ENCODE data around the gene ZFYVE1.
A peak's percentile ranks its signal among the peaks of the same experiment; 100 is the strongest.
"Not testable (repeated sequence)": the region's sequence is repeated elsewhere in the genome, so short reads cannot be mapped to it uniquely, and the experiment has no call there.

The ZFYVE1 gene

GRCh38 chr14:73004641-73005040 lies 22.3 kb downstream of the ZFYVE1 start:
- DNase-seq (ENCODE audit: low read depth, low spot score): not testable (repeated sequence)

GRCh38 chr14:73003681-73004080 lies 23.2 kb downstream of the ZFYVE1 start:
- DNase-seq (ENCODE audit: low read depth, low spot score): no peak

GRCh38 chr14:73000073-73000472 lies 26.8 kb downstream of the ZFYVE1 start:
- no peak for DNase-seq (ENCODE audit: low read depth, low spot score)

GRCh38 chr14:72999316-72999715 lies 27.6 kb downstream of the ZFYVE1 start:
- no peak for DNase-seq (ENCODE audit: low read depth, low spot score)

GRCh38 chr14:72998252-72998903 lies 28.5 kb downstream of the ZFYVE1 start:
- no peak for DNase-seq (ENCODE audit: low read depth, low spot score)

GRCh38 chr14:72996916-72997315 lies 30.0 kb downstream of the ZFYVE1 start:
- DNase-seq (ENCODE audit: low read depth, low spot score): no peak

- DNase-seq (ENCODE audit: low read depth, low spot score): no peak
These were observed 36.7 kb downstream of the ZFYVE1 start for GRCh38 chr14:72990171-72990570.

GRCh38 chr14:72986857-72987256 lies 40.0 kb downstream of the ZFYVE1 start:
- DNase-seq (ENCODE audit: low read depth, low spot score): no peak

- DNase-seq (ENCODE audit: low read depth, low spot score): no peak
These were observed 40.7 kb downstream of the ZFYVE1 start for GRCh38 chr14:72986214-72986613.

- DNase-seq (ENCODE audit: low read depth, low spot score): no peak
These were observed 44.7 kb downstream of the ZFYVE1 start for GRCh38 chr14:72982146-72982708.

- DNase-seq (ENCODE audit: low read depth, low spot score): no peak
These were observed 46.0 kb downstream of the ZFYVE1 start for GRCh38 chr14:72980863-72981262.

GRCh38 chr14:72978856-72979255 lies 48.0 kb downstream of the ZFYVE1 start:
- no peak for DNase-seq (ENCODE audit: low read depth, low spot score)

- no peak for DNase-seq (ENCODE audit: low read depth, low spot score)
These were observed 51.1 kb downstream of the ZFYVE1 start for GRCh38 chr14:72975770-72976169.

- DNase-seq (ENCODE audit: low read depth, low spot score): no peak
These were observed 52.2 kb downstream of the ZFYVE1 start for GRCh38 chr14:72974661-72975060.

- no peak for DNase-seq (ENCODE audit: low read depth, low spot score)
These were observed 56.0 kb downstream of the ZFYVE1 start for GRCh38 chr14:72970824-72971434.

- DNase-seq (ENCODE audit: low read depth, low spot score): no peak
These were observed 56.8 kb downstream of the ZFYVE1 start for GRCh38 chr14:72970058-72970630.

- DNase-seq (ENCODE audit: low read depth, low spot score): no peak
These were observed 58.6 kb downstream of the ZFYVE1 start for GRCh38 chr14:72968316-72968715.

- no peak for DNase-seq (ENCODE audit: low read depth, low spot score)
These were observed 60.9 kb downstream of the ZFYVE1 start for GRCh38 chr14:72966038-72966437.

- no peak for DNase-seq (ENCODE audit: low read depth, low spot score)
These were observed 61.7 kb downstream of the ZFYVE1 start for GRCh38 chr14:72965249-72965648.

- DNase-seq (ENCODE audit: low read depth, low spot score): peak; percentile 88
These were observed 64.0 kb downstream of the ZFYVE1 start for GRCh38 chr14:72962829-72963312.

GRCh38 chr14:72962336-72962754 lies 64.6 kb downstream of the ZFYVE1 start:
- peak; percentile 82 for DNase-seq (ENCODE audit: low read depth, low spot score)

- peak; percentile 84 for DNase-seq (ENCODE audit: low read depth, low spot score)
These were observed 65.1 kb downstream of the ZFYVE1 start for GRCh38 chr14:72961579-72962335.
